Lower lobe of right lung (tissue), 2 donors: ENCODE results near the gene FXYD6. TPM values are rescaled to one million over a fixed set of nuclear protein-coding genes. Genes with fewer than 3 reads are reported as not detected.
A peak's percentile ranks its signal among the peaks of the same experiment; 100 is the strongest.

ENCODE experiments used
- ATAC-seq, 2 donors: fragments of 200-7000 bp; cut with Tn5 transposase; one replicate each; pipeline ENCODE4 v1.9.1; 2020 to 2022; ENCODE audit warnings: mild to moderate bottlenecking in 2 of 2, moderate library complexity in 2 of 2
- DNase-seq: peaks from one replicate; pipeline ENCODE4 v3.0.0-alpha.2; 2020
- H3K27ac ChIP-seq: fragments of 200-600 bp; one replicate; pipeline ENCODE4 v1.8.0; 2022
- H3K27me3 ChIP-seq: fragments of 200-600 bp; one replicate; pipeline ENCODE4 v1.8.0; 2022; ENCODE audit warnings: low read depth
- H3K36me3 ChIP-seq: fragments of 200-600 bp; one replicate; pipeline ENCODE4 v1.8.0; 2022; ENCODE audit warnings: mild to moderate bottlenecking
- H3K4me1 ChIP-seq: fragments of 200-600 bp; one replicate; pipeline ENCODE4 v1.8.0; 2022
- H3K4me3 ChIP-seq: fragments of 200-600 bp; one replicate; pipeline ENCODE4 v1.8.0; 2022; ENCODE audit warnings: mild to moderate bottlenecking
- H3K9me3 ChIP-seq: fragments of 200-600 bp; one replicate; pipeline ENCODE4 v1.8.0; 2022
- intact Hi-C: fragments of 100-400 bp; cut with DNase I; formaldehyde crosslinking; loops from one replicate; pipeline ENCODE4 v1.11.0; 2022
- total RNA-seq: library from RNA; stranded (reverse); fragmentation: NEBNext Ultra II Directional; extraction: Animal tissue kit (Norgen Biotek cat#: 25700); gene quantifications from one replicate; pipeline ENCODE4 v1.2.1, GENCODE V29; 2021
- TF ChIP-seq, protein P1 (sequence below): fragments of 200-600 bp; IDR thresholded peaks from one replicate; pipeline ENCODE4 v1.8.0; 2022; ENCODE audit warnings: antibody characterized with exemption, mild to moderate bottlenecking
- donor health status: DM: no; HTN: yes; CAD: no; lungs with severe emphysema.

The FXYD6 gene
- total RNA-seq, 1 donor from 2014 or later, result 61.2 TPM

DNA sequence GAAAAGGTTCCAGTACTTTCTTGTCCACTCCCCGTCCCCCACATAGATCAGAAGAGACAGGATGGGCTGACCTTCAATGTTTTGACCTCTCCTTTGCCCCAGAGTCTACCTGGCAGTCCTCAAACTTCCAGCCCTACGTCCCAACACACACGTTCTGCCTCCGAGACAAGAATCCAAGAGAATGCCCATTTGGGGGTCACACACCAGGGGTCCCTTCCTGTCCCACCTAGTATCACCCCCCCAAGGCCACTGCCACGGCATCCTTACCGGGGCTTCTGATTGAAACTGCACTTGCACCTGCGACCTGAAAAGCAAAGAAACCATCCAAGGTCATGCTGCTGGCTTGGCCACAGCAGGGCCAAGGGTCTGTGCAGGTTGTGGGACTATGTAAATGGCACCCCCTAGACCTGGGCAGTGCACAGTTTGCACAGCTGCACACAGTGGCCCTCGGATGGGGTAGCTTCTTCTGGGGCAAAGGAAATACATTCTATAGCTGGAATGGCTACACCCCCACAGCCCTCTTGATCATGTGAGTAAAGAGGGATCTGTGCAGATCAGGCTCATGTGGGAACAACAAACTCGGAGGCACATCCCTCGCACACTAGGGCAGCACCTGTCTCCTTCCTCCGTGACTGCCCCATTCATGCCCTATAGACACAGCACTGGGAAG lies 35.4 kb downstream of the FXYD6 start:
- Histone ChIP-seq H3K27ac (peak overlapping the region; percentile 41), H3K4me1 (peaks cover 16% of the 10 kb centered on the region), H3K4me3 (no peak overlapping the region), H3K27me3 (no peaks in the 10 kb centered on the region), H3K36me3 (peaks cover 7% of the 10 kb centered on the region), H3K9me3 (no peaks in the 10 kb centered on the region)
- DNase-seq (peak; percentile 24), ATAC-seq (no peak)
- intact Hi-C loops, result loop anchor here (10.0 kb wide), 1 partner anchor 104 kb away; no protein-coding TSS in a partner anchor
- TF ChIP-seq, protein P1, sequence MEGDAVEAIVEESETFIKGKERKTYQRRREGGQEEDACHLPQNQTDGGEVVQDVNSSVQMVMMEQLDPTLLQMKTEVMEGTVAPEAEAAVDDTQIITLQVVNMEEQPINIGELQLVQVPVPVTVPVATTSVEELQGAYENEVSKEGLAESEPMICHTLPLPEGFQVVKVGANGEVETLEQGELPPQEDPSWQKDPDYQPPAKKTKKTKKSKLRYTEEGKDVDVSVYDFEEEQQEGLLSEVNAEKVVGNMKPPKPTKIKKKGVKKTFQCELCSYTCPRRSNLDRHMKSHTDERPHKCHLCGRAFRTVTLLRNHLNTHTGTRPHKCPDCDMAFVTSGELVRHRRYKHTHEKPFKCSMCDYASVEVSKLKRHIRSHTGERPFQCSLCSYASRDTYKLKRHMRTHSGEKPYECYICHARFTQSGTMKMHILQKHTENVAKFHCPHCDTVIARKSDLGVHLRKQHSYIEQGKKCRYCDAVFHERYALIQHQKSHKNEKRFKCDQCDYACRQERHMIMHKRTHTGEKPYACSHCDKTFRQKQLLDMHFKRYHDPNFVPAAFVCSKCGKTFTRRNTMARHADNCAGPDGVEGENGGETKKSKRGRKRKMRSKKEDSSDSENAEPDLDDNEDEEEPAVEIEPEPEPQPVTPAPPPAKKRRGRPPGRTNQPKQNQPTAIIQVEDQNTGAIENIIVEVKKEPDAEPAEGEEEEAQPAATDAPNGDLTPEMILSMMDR, result no peak

DNA sequence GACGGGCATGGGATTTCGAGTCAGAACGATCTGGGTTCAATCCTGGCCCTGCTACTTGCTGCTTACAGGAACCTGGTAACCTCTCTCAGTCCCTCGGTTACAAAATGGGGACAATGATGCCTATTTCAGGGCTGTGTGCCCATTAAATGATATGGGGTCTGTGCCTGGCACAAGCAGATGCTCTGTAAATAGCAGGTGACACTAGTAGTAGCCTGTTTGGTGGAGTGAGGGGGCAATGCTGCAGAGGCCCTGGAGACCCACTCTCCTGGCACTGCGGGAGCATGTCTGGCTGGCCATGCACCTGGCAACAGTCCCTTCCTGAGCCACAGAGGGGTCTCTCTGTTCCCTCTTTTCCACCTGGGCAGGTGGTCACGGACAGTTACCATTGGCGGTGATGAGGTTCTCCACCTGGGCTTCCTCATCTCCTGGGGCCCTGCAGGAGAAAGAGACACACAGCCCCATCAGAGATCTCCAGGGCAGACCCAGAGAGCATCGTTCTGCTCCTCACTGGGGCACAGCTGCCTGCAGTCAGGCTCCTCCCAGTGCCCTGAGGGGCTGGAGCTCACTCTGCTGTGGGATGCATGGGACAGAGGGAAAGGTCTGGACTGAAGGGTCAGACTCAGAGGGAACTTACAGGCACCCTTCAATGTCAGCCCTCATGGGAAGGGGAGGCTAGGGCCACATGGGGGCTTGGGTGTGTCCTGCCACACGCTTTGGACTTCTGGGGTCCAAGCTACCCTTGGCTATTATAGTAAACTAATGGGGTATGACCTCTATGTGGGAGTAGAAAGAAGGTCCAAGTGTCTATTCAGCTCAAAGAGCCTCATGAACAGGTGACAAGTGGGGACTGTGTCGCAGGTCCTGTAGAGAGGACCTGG lies 36.3 kb downstream of the FXYD6 start:
- ATAC-seq, result no peak
- H3K9me3 ChIP-seq, result no peaks in the 10 kb centered on the region
- no peaks in the 10 kb centered on the region for H3K27me3 ChIP-seq
- intact Hi-C loops, result loop anchor here (10.0 kb wide), 1 partner anchor 105 kb away; no protein-coding TSS in a partner anchor
- no peak overlapping the region for H3K27ac ChIP-seq
- peaks cover 7% of the 10 kb centered on the region for H3K36me3 ChIP-seq
- TF ChIP-seq, protein P1, result no peak
- H3K4me1 ChIP-seq, result peaks cover 16% of the 10 kb centered on the region
- H3K4me3 ChIP-seq, result no peak overlapping the region
- peak; percentile 23 for DNase-seq

DNA sequence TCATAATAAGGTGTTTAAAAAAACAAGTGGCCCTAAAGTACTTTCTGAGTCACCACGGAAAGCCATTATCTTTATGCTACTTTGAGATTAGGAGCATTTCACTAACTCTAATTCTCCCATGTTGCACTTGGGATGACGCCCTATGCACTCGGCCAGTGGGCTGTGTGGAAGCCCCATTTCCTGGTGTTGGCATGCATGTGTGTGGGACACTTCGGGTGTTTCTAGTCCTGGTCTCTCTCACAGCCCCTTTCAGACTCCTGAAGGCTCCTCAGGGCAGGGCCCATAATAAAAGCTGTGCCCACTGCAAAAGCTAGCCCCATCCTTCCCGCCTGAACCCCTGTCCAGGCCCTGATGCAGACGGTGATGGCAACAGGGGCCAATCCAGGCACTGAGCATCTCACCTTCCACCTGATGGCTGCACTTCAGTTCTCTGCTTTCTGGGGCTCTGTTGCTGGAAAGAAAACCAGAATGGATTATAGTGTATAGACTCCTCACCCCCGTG lies 37.0 kb downstream of the FXYD6 start:
- ATAC-seq (no peak), DNase-seq (no peak)
- Histone ChIP-seq H3K27ac (no peak overlapping the region), H3K27me3 (no peaks in the 10 kb centered on the region), H3K9me3 (no peaks in the 10 kb centered on the region), H3K4me1 (peaks cover 16% of the 10 kb centered on the region), H3K4me3 (no peak overlapping the region), H3K36me3 (peaks cover 7% of the 10 kb centered on the region)
- TF ChIP-seq, protein P1, result no peak
- intact Hi-C loops, result no loop called here

DNA sequence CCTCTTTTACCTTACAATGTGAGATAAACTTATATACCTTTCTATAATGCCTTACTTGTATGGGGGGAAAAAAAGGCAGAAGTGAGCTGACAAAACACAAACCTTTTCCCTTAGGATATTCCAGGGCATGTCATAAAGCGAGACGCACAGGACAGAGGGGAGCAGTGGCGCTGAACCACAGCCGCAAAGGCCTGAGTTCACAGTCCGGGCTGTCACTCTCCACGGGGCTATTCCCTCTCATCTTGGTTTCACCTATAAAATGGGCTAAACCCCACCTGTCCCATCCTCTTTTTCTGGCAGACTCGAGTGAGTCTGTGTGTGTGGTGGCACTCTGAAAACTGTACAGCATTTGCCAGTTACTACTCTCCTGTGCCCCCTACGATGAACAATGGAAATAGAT lies 37.6 kb downstream of the FXYD6 start:
- no peak for DNase-seq
- intact Hi-C loops, result no loop called here
- no peak overlapping the region for H3K27ac ChIP-seq

GRCh38 chr11:117837791-117838190 lies 38.7 kb downstream of the FXYD6 start:
- no peak for ATAC-seq

More for the DNA sequence above, 37.6 kb downstream of the FXYD6 start:
- Histone ChIP-seq H3K4me1 (peaks cover 10% of the 10 kb centered on the region), H3K4me3 (no peak overlapping the region), H3K9me3 (no peaks in the 10 kb centered on the region), H3K36me3 (peaks cover 7% of the 10 kb centered on the region), H3K27me3 (no peaks in the 10 kb centered on the region)
- ATAC-seq, result no peak
- TF ChIP-seq, protein P1, result no peak

More at GRCh38 chr11:117837791-117838190, 38.7 kb downstream of the FXYD6 start:
- Histone ChIP-seq H3K27me3 (no peaks in the 10 kb centered on the region), H3K4me3 (no peak overlapping the region), H3K27ac (no peak overlapping the region), H3K4me1 (peaks cover 6% of the 10 kb centered on the region), H3K9me3 (no peaks in the 10 kb centered on the region), H3K36me3 (peaks cover 7% of the 10 kb centered on the region)
- no peak for DNase-seq
- TF ChIP-seq, protein P1, result no peak
- intact Hi-C loops, result no loop called here
